OCI-LY3 (cell line): Measurements from ENCODE around the gene SNTG2.

Source experiments
- H2AFZ ChIP-seq: fragments of 200-600, 300-600 bp; shearing (Covaris generic); 2 replicates; pipeline ENCODE4 v1.6.0; 2014; ENCODE audit warnings: antibody characterized with exemption, low read depth, low read length
- H3K27ac ChIP-seq: fragments of 200-600, 300-600 bp; sonication (generic); 2 replicates; pipeline ENCODE4 v1.5.1; 2014; ENCODE audit warnings: mild to moderate bottlenecking, low read length, moderate library complexity, mixed read lengths
- H3K27me3 ChIP-seq: fragments of 200-600, 300-600 bp; sonication (generic); 2 replicates; pipeline ENCODE4 v1.6.1; 2014; ENCODE audit warnings: low read depth, low read length, mixed read lengths
- H3K36me3 ChIP-seq: fragments of 200-600, 300-600 bp; sonication (generic); replicated peaks from 2 replicates; pipeline ENCODE3; 2014; ENCODE audit warnings: low read depth, low read length, mixed read lengths
- H3K4me1 ChIP-seq: fragments of 300-600, 200-600 bp; sonication (generic); 2 replicates; pipeline ENCODE4 v1.6.1; 2014; ENCODE audit warnings: low read length, mixed read lengths
- H3K4me2 ChIP-seq: fragments of 200-600, 300-600 bp; sonication (generic); 2 replicates; pipeline ENCODE4 v1.6.1; 2014; ENCODE audit warnings: low read length, mixed read lengths
- H3K4me3 ChIP-seq: fragments of 300-600, 200-600 bp; sonication (generic); 2 replicates; pipeline ENCODE4 v1.5.1; 2014; ENCODE audit warnings: antibody characterized with exemption, mild to moderate bottlenecking, low read length, moderate library complexity
- H3K79me2 ChIP-seq: fragments of 300-600, 200-600 bp; shearing (Covaris generic); 2 replicates; pipeline ENCODE4 v1.6.1; 2014; ENCODE audit warnings: mild to moderate bottlenecking, low read length, mixed read lengths
- H3K9ac ChIP-seq: fragments of 300-600, 200-600 bp; shearing (Covaris generic); 2 replicates; pipeline ENCODE4 v1.6.0; 2014; ENCODE audit warnings: mild to moderate bottlenecking, low read length, moderate library complexity
- H3K9me3 ChIP-seq: fragments of 200-600, 300-600 bp; shearing (Covaris generic); 2 replicates; pipeline ENCODE4 v1.6.1; 2014; ENCODE audit warnings: low read length, mixed read lengths; ENCODE audit not compliant: insufficient read depth
- H4K20me1 ChIP-seq: fragments of 200-600, 300-600 bp; sonication (generic); 2 replicates; pipeline ENCODE4 v1.6.1; 2016; ENCODE audit warnings: low read length, mixed read lengths; ENCODE audit not compliant: insufficient read depth
- EZH2phosphoT487 ChIP-seq: fragments of 200-600 bp; shearing (Covaris generic); IDR thresholded peaks from 2 replicates; pipeline ENCODE4 v1.6.1; 2018; ENCODE audit warnings: antibody characterized with exemption, mixed run types, low read depth
- TF ChIP-seq, protein P1 (sequence below): fragments of 200-600, 300-600 bp; sonication (generic); IDR thresholded peaks from 2 replicates; pipeline ENCODE4 v1.5.1; 2014; ENCODE audit warnings: antibody characterized with exemption, low read length, low read depth

Gene SNTG2

DNA sequence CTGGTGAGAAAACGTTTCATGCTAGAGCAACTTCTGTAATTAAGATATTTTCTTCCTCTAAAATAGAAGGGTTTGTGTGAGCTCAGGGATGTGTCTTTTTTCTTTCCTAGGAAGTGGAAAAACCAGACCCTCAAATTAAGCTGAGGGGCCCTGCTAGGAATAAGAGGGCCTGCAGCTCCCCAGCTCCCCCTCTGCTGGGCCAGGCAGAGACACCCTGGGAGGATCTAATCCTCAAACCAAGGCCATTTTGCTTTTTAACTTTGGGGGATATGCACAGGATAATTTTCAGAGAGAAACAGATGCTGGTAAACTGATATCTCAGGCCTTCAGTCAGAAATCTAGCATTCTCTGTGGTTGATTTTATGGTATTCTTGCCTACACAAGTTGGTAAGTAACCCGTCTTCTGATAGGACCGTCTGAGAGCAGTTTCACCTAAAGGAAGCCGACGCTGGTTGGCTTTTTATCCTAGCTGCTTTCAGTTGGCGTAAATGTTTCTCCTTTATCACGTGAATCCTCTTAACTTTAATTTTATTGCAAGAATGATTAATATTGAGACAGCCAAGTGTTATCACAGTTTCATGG is 34.8 kb downstream of the SNTG2 start:
- no peak overlapping the region for H3K27ac ChIP-seq
- no peak overlapping the region for H3K4me3 ChIP-seq
- H3K27me3 ChIP-seq, result peaks cover 21% of the 10 kb centered on the region
- H4K20me1 ChIP-seq, result no peaks in the 10 kb centered on the region
- TF ChIP-seq, protein P1, sequence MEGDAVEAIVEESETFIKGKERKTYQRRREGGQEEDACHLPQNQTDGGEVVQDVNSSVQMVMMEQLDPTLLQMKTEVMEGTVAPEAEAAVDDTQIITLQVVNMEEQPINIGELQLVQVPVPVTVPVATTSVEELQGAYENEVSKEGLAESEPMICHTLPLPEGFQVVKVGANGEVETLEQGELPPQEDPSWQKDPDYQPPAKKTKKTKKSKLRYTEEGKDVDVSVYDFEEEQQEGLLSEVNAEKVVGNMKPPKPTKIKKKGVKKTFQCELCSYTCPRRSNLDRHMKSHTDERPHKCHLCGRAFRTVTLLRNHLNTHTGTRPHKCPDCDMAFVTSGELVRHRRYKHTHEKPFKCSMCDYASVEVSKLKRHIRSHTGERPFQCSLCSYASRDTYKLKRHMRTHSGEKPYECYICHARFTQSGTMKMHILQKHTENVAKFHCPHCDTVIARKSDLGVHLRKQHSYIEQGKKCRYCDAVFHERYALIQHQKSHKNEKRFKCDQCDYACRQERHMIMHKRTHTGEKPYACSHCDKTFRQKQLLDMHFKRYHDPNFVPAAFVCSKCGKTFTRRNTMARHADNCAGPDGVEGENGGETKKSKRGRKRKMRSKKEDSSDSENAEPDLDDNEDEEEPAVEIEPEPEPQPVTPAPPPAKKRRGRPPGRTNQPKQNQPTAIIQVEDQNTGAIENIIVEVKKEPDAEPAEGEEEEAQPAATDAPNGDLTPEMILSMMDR, result no peak
- TF ChIP-seq EZH2phosphoT487, result no peak
- H3K9me3 ChIP-seq, result no peaks in the 10 kb centered on the region
- no peak overlapping the region for H3K4me2 ChIP-seq
- H2AFZ ChIP-seq, result no peak overlapping the region
- no peak overlapping the region for H3K9ac ChIP-seq
- H3K79me2 ChIP-seq, result no peaks in the 10 kb centered on the region
- no peaks in the 10 kb centered on the region for H3K36me3 ChIP-seq
- H3K4me1 ChIP-seq, result no peaks in the 10 kb centered on the region

DNA sequence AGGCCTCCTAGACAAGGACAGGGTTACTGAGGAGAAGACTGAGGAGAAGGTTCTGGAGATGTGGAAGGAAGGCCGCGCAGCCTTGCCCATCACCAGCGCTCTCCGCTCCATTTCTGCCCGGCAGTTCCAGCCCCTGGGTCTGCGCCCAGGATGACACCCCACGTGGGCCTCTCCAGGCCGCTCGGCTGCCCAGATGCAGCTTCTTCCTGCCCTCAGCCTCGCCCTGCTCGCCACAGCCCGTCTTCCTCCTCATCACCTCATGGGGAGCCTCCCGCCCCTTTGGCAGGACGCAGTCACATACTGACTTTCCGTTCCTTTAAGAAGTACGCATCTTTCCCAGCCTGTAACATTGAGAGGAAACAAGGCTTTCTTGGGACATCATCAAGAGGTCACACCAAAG is 37.1 kb downstream of the SNTG2 start:
- TF ChIP-seq, protein P1, result no peak
- TF ChIP-seq EZH2phosphoT487, result no peak
- no peaks in the 10 kb centered on the region for H4K20me1 ChIP-seq
- H3K4me1 ChIP-seq, result no peaks in the 10 kb centered on the region
- H3K36me3 ChIP-seq, result no peaks in the 10 kb centered on the region
- no peak overlapping the region for H3K27ac ChIP-seq
- H3K4me2 ChIP-seq, result no peak overlapping the region
- peaks cover 21% of the 10 kb centered on the region for H3K27me3 ChIP-seq
- H3K9ac ChIP-seq, result no peak overlapping the region
- no peak overlapping the region for H2AFZ ChIP-seq
- H3K79me2 ChIP-seq, result no peaks in the 10 kb centered on the region
- no peak overlapping the region for H3K4me3 ChIP-seq
- no peaks in the 10 kb centered on the region for H3K9me3 ChIP-seq

DNA sequence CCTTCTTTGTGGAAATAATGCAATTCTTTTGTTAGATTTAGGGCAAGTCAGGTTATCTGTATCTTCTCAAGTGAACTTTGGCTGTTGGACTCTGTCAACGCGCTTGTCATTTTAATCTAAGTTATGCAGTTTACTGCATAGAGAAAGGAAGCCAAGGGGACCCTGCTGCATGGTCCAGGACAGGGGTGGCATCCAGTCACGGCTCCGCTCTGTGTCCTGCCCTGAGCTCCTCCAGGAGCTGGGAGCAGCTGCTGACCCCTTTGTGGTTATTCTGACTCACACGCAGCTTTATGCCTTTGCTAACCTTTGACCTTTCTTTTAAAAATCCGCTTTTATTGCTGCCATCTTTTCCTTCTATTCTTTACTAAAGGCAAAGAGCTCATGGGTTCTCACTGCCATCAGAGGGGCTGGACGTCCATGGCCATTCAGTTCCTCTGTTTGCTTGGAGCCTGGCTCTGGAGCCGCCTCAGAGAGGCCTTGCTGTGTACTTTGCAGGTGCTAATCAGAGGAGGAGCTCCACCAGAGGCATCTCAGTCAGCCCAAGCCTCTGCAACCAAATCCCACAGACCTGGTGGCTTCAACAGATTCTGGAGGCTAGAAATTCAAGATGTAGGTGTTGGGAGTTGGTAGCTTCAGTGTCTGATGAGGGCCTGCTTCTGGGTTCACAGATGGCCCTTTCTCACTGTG is 39.3 kb downstream of the SNTG2 start:
- Histone ChIP-seq H2AFZ (no peak overlapping the region), H3K36me3 (no peaks in the 10 kb centered on the region), H3K9ac (no peak overlapping the region), H3K27me3 (peaks cover 5% of the 10 kb centered on the region), H4K20me1 (no peaks in the 10 kb centered on the region), H3K4me2 (no peak overlapping the region), H3K27ac (no peak overlapping the region), H3K9me3 (no peaks in the 10 kb centered on the region), H3K79me2 (no peaks in the 10 kb centered on the region), H3K4me3 (no peak overlapping the region), H3K4me1 (no peaks in the 10 kb centered on the region)
- TF ChIP-seq EZH2phosphoT487, result no peak
- TF ChIP-seq, protein P1, result no peak

DNA sequence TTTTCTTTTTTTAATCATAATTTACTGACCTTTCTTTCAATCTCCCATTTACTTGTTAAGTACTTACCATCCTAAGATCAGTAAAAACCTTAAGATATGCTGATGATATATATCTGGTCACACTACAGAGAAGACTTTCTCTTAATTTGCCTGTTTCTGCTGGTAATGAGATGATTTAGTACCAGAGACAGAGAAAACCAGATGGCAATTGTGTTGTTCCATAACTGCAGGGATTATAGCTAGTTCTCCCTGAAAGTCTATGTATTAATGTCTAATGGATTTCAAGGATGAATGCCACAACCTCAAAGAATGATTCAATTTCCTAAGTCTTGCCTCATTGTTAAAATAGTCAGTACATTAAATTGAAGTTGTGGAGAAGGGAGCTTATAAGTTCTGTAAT is 40.3 kb downstream of the SNTG2 start:
- no peaks in the 10 kb centered on the region for H3K79me2 ChIP-seq
- H3K36me3 ChIP-seq, result no peaks in the 10 kb centered on the region
- no peak overlapping the region for H3K9ac ChIP-seq
- no peaks in the 10 kb centered on the region for H4K20me1 ChIP-seq
- no peaks in the 10 kb centered on the region for H3K27me3 ChIP-seq
- H3K4me2 ChIP-seq, result no peak overlapping the region
- TF ChIP-seq EZH2phosphoT487, result no peak
- TF ChIP-seq, protein P1, result no peak
- no peaks in the 10 kb centered on the region for H3K9me3 ChIP-seq
- no peaks in the 10 kb centered on the region for H3K4me1 ChIP-seq
- H3K4me3 ChIP-seq, result no peak overlapping the region
- H3K27ac ChIP-seq, result no peak overlapping the region
- H2AFZ ChIP-seq, result no peak overlapping the region
